ENCODE results near the gene C16orf92. TPM values are rescaled to one million over a fixed set of nuclear protein-coding genes. Genes with fewer than 3 reads are reported as not detected.
A peak's percentile ranks its signal among the peaks of the same experiment; 100 is the strongest.

C16orf92 gene
- total RNA-seq, 1 donor from 2014 or later = not detected

DNA sequence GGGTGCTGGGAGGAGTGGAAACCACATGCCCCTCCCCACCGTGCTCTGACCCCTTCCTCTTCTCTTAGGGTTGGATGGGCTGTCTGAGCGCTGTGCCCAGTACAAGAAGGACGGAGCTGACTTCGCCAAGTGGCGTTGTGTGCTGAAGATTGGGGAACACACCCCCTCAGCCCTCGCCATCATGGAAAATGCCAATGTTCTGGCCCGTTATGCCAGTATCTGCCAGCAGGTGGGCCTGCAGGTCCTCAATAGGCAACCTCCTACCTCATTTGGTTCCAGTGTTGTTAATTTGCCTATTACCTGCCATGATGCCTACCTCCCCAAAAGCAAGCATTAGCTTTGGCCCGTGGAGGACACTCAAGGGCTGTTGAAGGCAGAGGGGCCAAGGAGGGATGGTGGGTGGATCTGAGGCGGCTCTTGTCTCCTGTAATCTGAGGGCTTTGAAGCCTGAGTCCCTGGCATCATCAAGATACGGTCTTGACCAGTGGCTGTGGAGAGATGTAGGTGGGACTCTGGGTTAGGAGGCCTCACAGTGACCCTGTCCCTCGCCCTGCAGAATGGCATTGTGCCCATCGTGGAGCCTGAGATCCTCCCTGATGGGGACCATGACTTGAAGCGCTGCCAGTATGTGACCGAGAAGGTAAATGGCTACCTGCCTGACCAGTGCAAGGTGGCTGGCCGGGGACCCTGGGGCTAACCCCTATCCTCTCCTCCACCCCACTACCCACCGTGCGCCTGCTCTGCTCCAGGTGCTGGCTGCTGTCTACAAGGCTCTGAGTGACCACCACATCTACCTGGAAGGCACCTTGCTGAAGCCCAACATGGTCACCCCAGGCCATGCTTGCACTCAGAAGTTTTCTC, 46.0 kb downstream of the C16orf92 start:
- peaks cover 38% of the 10 kb centered on the region for H3K4me1 Mint-ChIP-seq
- peak overlapping the region; percentile 75 for H3K27ac Mint-ChIP-seq
- H3K36me3 Mint-ChIP-seq (ENCODE audit: low read depth) = peaks cover 76% of the 10 kb centered on the region
- no peaks in the 10 kb centered on the region for H3K27me3 Mint-ChIP-seq
- DNase-seq = peak; percentile 87
- intact Hi-C loops (cut with micrococcal nuclease) = no loop called here
- no peaks in the 10 kb centered on the region for H3K9me3 Mint-ChIP-seq
- peak overlapping the region; percentile 70 for H3K4me3 Mint-ChIP-seq

DNA sequence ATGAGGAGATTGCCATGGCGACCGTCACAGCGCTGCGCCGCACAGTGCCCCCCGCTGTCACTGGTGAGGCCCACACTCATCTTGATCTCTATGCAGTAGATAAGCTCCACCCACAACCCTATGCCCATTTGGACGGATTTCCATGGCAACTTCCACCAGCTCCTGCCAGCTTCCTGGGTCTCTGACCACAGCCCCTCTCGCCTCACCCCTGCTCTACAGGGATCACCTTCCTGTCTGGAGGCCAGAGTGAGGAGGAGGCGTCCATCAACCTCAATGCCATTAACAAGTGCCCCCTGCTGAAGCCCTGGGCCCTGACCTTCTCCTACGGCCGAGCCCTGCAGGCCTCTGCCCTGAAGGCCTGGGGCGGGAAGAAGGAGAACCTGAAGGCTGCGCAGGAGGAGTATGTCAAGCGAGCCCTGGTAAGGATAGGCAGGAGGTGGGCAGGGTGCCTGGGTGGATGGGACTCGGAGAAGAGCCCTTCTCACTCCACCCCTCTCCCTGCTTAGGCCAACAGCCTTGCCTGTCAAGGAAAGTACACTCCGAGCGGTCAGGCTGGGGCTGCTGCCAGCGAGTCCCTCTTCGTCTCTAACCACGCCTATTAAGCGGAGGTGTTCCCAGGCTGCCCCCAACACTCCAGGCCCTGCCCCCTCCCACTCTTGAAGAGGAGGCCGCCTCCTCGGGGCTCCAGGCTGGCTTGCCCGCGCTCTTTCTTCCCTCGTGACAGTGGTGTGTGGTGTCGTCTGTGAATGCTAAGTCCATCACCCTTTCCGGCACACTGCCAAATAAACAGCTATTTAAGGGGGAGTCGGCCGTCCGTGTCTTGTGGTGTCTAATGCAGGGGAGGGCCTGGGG, 46.8 kb downstream of the C16orf92 start:
- Mint-ChIP-seq H3K27me3 (no peaks in the 10 kb centered on the region), H3K4me1 (peaks cover 39% of the 10 kb centered on the region), H3K4me3 (peak overlapping the region; percentile 35), H3K9me3 (no peaks in the 10 kb centered on the region), H3K36me3 (ENCODE audit: low read depth) (peaks cover 72% of the 10 kb centered on the region), H3K27ac (peak overlapping the region; percentile 75)
- no peak for DNase-seq
- intact Hi-C loops (cut with micrococcal nuclease) = no loop called here

DNA sequence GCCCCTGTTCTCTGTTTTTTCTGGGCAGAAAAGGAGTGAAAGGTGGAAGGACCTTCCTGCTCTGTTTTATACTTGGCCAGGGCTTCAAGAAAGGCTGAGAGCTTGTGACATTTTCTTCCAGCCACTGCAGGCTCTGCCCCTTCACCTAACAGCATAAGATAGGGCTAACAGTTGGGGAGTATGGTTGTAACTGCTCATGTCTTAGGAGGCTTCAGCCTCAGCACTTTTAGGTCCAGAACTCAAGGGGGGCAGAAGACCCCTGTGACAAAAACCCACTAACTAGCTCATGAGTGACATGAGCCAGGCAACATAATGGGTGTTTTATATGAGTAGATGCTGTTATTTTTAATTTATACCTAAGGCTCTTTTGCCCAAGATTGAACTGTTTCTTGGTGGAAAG, 47.5 kb downstream of the C16orf92 start:
- peak overlapping the region; percentile 17 for H3K27ac Mint-ChIP-seq
- peaks cover 67% of the 10 kb centered on the region for H3K36me3 Mint-ChIP-seq (ENCODE audit: low read depth)
- peak overlapping the region; percentile 35 for H3K4me3 Mint-ChIP-seq
- intact Hi-C loops (cut with micrococcal nuclease) = no loop called here
- H3K9me3 Mint-ChIP-seq = no peaks in the 10 kb centered on the region
- peaks cover 42% of the 10 kb centered on the region for H3K4me1 Mint-ChIP-seq
- no peak for DNase-seq
- H3K27me3 Mint-ChIP-seq = no peaks in the 10 kb centered on the region

Other genes with a start within 250 kb of the C16orf92 start
- not detected in 2 replicates for gene ZG16, start 244.9 kb upstream of the C16orf92 start, total RNA-seq
- gene KIF22, start 232.4 kb upstream of the C16orf92 start, total RNA-seq = 132 TPM in 2 replicates
- 378 and 380 TPM in 2 replicates for gene MAZ, start 216.7 kb upstream of the C16orf92 start, total RNA-seq
- 1.6 and 1.7 TPM in 2 replicates for gene PRRT2, start 211.0 kb upstream of the C16orf92 start, total RNA-seq
- gene PAGR1, start 207.0 kb upstream of the C16orf92 start, total RNA-seq = 25.8 and 27.0 TPM in 2 replicates
- gene MVP, start 202.7 kb upstream of the C16orf92 start, total RNA-seq = 116 and 122 TPM in 2 replicates
- gene CDIPT, start 160.0 kb upstream of the C16orf92 start, total RNA-seq = 69.2 and 71.2 TPM in 2 replicates
- 0.26 and 0.61 TPM in 2 replicates for gene SEZ6L2, start 123.6 kb upstream of the C16orf92 start, total RNA-seq
- gene ASPHD1, start 122.7 kb upstream of the C16orf92 start, total RNA-seq = 4.4 and 4.8 TPM in 2 replicates
- 51.4 and 58.8 TPM in 2 replicates for gene KCTD13, start 97.0 kb upstream of the C16orf92 start, total RNA-seq
- 41.7 and 43.8 TPM in 2 replicates for gene TMEM219, start 61.1 kb upstream of the C16orf92 start, total RNA-seq
- gene TAOK2, start 49.3 kb upstream of the C16orf92 start, total RNA-seq = 35.8 and 38.7 TPM in 2 replicates
- 45.9 and 47.7 TPM in 2 replicates for gene HIRIP3, start 27.6 kb upstream of the C16orf92 start, total RNA-seq
- 129 and 133 TPM in 2 replicates for gene INO80E, start 27.0 kb upstream of the C16orf92 start, total RNA-seq
- gene DOC2A, start 12.2 kb upstream of the C16orf92 start, total RNA-seq = 2.7 and 3.2 TPM in 2 replicates
- gene TLCD3B, start 8.1 kb downstream of the C16orf92 start, total RNA-seq = 1.5 and 1.8 TPM in 2 replicates
- 2,074 and 2,109 TPM in 2 replicates for gene ALDOA, start 42.6 kb downstream of the C16orf92 start, total RNA-seq
- 144 and 145 TPM in 2 replicates for gene PPP4C, start 52.8 kb downstream of the C16orf92 start, total RNA-seq
- 2.1 TPM in 2 replicates for gene TBX6, start 68.7 kb downstream of the C16orf92 start, total RNA-seq
- 11.8 and 11.9 TPM in 2 replicates for gene YPEL3, start 73.0 kb downstream of the C16orf92 start, total RNA-seq
- 6.0 and 6.6 TPM in 2 replicates for gene GDPD3, start 90.3 kb downstream of the C16orf92 start, total RNA-seq
- gene MAPK3, start 100.0 kb downstream of the C16orf92 start, total RNA-seq = 53.9 and 56.4 TPM in 2 replicates
- 748 and 758 TPM in 2 replicates for gene CORO1A, start 160.4 kb downstream of the C16orf92 start, total RNA-seq
- gene BOLA2B, start 170.5 kb downstream of the C16orf92 start, total RNA-seq = 280 and 300 TPM in 2 replicates
- 73.0 and 80.7 TPM in 2 replicates for gene SLX1A, start 170.7 kb downstream of the C16orf92 start, total RNA-seq
- gene SULT1A3, start 176.1 kb downstream of the C16orf92 start, total RNA-seq = 15.6 and 24.5 TPM in 2 replicates
- 14.5 and 21.1 TPM in 2 replicates for gene NPIPB13, start 225.3 kb downstream of the C16orf92 start, total RNA-seq